Endothelial cell of umbilical vein (primary cell): ENCODE results near the gene RIOX2. TPM values are rescaled to one million over a fixed set of nuclear protein-coding genes. Genes with fewer than 3 reads are reported as not detected.

ENCODE experiments used
- BruUV-seq: library from RNA; stranded (reverse); fragments of 400-500 nt; replicated peaks from 2 replicates; lab custom pipeline; 2021; lab: Mats Ljungman, UMichigan
- CTCF ChIA-PET: fragments of 300-600, 350-600 bp; sonication (Branson Sonifier 250); formaldehyde crosslinking; loops from one replicate; lab custom pipeline; 2021; ENCODE audit warnings: antibody characterized with exemption, inconsistent platforms; lab: Charles Lee
- POLR2A ChIA-PET: fragments of 300-600, 350-600 bp; sonication (Branson Sonifier 250); formaldehyde crosslinking; loops from one replicate; lab custom pipeline; 2021; ENCODE audit warnings: antibody characterized with exemption, inconsistent platforms; lab: Charles Lee
- DNase-seq: peaks from one replicate; pipeline ENCODE4 v3.0.0-alpha.2; 2011; ENCODE audit warnings: low read depth, low spot score
- FAIRE-seq: peaks from 2 replicates; lab custom pipeline; 2011; peaks lifted over from hg19 to GRCh38; lab: Jason Lieb, UNC
- H2AFZ ChIP-seq: 2 replicates; pipeline ENCODE4 v1.6.0; 2012; ENCODE audit warnings: low read depth, low read length, control low read depth, inconsistent platforms
- H3K27ac ChIP-seq: 2 replicates; pipeline ENCODE4 v1.5.1; 2011; ENCODE audit warnings: low read depth, mild to moderate bottlenecking, control low read depth, low read length, moderate library complexity; ENCODE audit not compliant: insufficient read depth
- H3K27me3 ChIP-seq, 2 experiments: 2 replicates each; pipeline versions ENCODE4 v1.6.0 to v1.6.1; 2011; ENCODE audit warnings: low read length in 2 of 2, mixed read lengths in 1 of 2; ENCODE audit not compliant: control insufficient read depth in 2 of 2, insufficient read depth in 2 of 2
- H3K36me3 ChIP-seq, 2 experiments: 2 replicates in 1 of 2; 3 replicates in 1 of 2; pipeline ENCODE4 v1.5.1; 2011; ENCODE audit warnings: low read length in 2 of 2, mild to moderate bottlenecking in 1 of 2, moderate library complexity in 1 of 2; ENCODE audit not compliant: control insufficient read depth in 2 of 2, insufficient read depth in 2 of 2; ENCODE audit errors: extremely low read depth in 1 of 2
- H3K4me1 ChIP-seq: 3 replicates; pipeline ENCODE4 v1.5.1; 2011; ENCODE audit warnings: mild to moderate bottlenecking, low read length; ENCODE audit not compliant: control insufficient read depth, insufficient read depth; ENCODE audit errors: extremely low read depth
- H3K4me2 ChIP-seq: 2 replicates; pipeline ENCODE4 v1.6.1; 2011; ENCODE audit warnings: low read length, control low read depth, mixed read lengths; ENCODE audit not compliant: insufficient read depth
- H3K4me3 ChIP-seq, 3 experiments: fragments of 200-600 bp in 1 of 3; sonication (generic), shearing (Covaris generic) in 1 of 3; replicated peaks in 1 of 3; 2 replicates each; pipeline ENCODE4 v1.5.1; 2011 to 2016; ENCODE audit warnings: control low read depth in 3 of 3, low read length in 3 of 3, mild to moderate bottlenecking in 2 of 3, inconsistent platforms in 1 of 3, low read depth in 1 of 3, moderate library complexity in 1 of 3; ENCODE audit not compliant: insufficient read depth in 1 of 3
- H3K79me2 ChIP-seq: 2 replicates; pipeline ENCODE4 v1.6.0; 2012; ENCODE audit warnings: low read length, inconsistent platforms; ENCODE audit not compliant: control insufficient read depth, insufficient read depth
- H3K9ac ChIP-seq: replicated peaks from 2 replicates; pipeline ENCODE3; 2011; ENCODE audit warnings: low read length, control low read depth; ENCODE audit not compliant: insufficient read depth; ENCODE audit errors: extremely low read depth
- H3K9me1 ChIP-seq: replicated peaks from 3 replicates; pipeline ENCODE4 v1.6.0; 2011; ENCODE audit warnings: mild to moderate bottlenecking, low read length; ENCODE audit not compliant: control insufficient read depth, insufficient read depth; ENCODE audit errors: extremely low read depth
- H3K9me3 ChIP-seq: replicated peaks from 2 replicates; pipeline ENCODE4 v1.5.1; 2012; ENCODE audit warnings: low read length, inconsistent platforms; ENCODE audit not compliant: control insufficient read depth, insufficient read depth
- H4K20me1 ChIP-seq: replicated peaks from 2 replicates; pipeline ENCODE3; 2011; ENCODE audit warnings: mild to moderate bottlenecking, low read length; ENCODE audit not compliant: control insufficient read depth, insufficient read depth; ENCODE audit errors: extremely low read depth
- EZH2 ChIP-seq: IDR thresholded peaks from 2 replicates; pipeline ENCODE4 v1.6.1; 2012; ENCODE audit warnings: borderline replicate concordance, low read depth, mild to moderate bottlenecking, moderate library complexity, low read length, inconsistent platforms; ENCODE audit not compliant: severe bottlenecking
- FOS ChIP-seq: IDR thresholded peaks from 2 replicates; pipeline ENCODE4 v1.6.1; 2011; ENCODE audit warnings: mild to moderate bottlenecking, low read length, moderate library complexity, borderline replicate concordance; ENCODE audit not compliant: insufficient read depth
- GATA2 ChIP-seq: IDR thresholded peaks from 2 replicates; pipeline ENCODE4 v1.7.0; 2011; ENCODE audit warnings: low read depth, mild to moderate bottlenecking, moderate library complexity, mixed read lengths, low read length; ENCODE audit not compliant: insufficient read length, insufficient read depth
- JUN ChIP-seq: IDR thresholded peaks from 2 replicates; pipeline ENCODE4 v1.6.1; 2011; ENCODE audit warnings: borderline replicate concordance, low read depth; ENCODE audit not compliant: insufficient read length, insufficient read depth
- MYC ChIP-seq: IDR thresholded peaks from one replicate; pipeline ENCODE4 v1.6.1; 2011; ENCODE audit warnings: mild to moderate bottlenecking, low read depth, low read length
- POLR2A ChIP-seq: IDR thresholded peaks from 2 replicates; pipeline ENCODE4 v1.6.1; 2012; ENCODE audit warnings: low read depth, mild to moderate bottlenecking, control low read depth, low read length
- POLR2AphosphoS5 ChIP-seq: IDR thresholded peaks from 2 replicates; pipeline ENCODE4 v1.6.1; 2012; ENCODE audit warnings: low read depth, mild to moderate bottlenecking, control low read depth, low read length, moderate library complexity; ENCODE audit not compliant: insufficient read depth
- dilution Hi-C: fragments of 300-500 bp; cut with MboI; formaldehyde crosslinking; loops from one replicate; pipeline ENCODE4 v1.15.0; 2019; ENCODE audit warnings: low sequenced_read_pairs; ENCODE audit not compliant: extremely low pct_ligation_motif_present
- intact Hi-C: fragments of 100-400 bp; cut with micrococcal nuclease; formaldehyde crosslinking; loops from one replicate; pipeline ENCODE4 v1.10.0; 2022
- polyA plus RNA-seq, 4 experiments: library from polyadenylated mRNA; depleted of rRNA in 3 of 4; stranded (reverse) in 3 of 4; unstranded in 1 of 4; fragments of >200 nt; gene quantifications; 2 replicates each; pipeline versions ENCODE4 v1.2.1 to v1.2.3, GENCODE V29; 2011 to 2012; ENCODE audit warnings: missing spikeins in 1 of 4
- total RNA-seq: library from RNA; stranded (reverse); gene quantifications from 2 replicates; pipeline ENCODE4 v1.2.3, GENCODE V29; 2021
- TF ChIP-seq, protein P1 (sequence below), 2 donors: IDR thresholded peaks; 1 replicate in 1 of 2; 2 replicates in 1 of 2; pipeline ENCODE4 v1.5.1; 2011; ENCODE audit warnings: low read length in 2 of 2, mild to moderate bottlenecking in 2 of 2, moderate library complexity in 2 of 2, control low read depth in 1 of 2, inconsistent platforms in 1 of 2, low read depth in 1 of 2; ENCODE audit not compliant: insufficient read depth in 1 of 2; ENCODE audit errors: extremely low read depth in 1 of 2
- TF ChIP-seq, protein P2 (sequence below): IDR thresholded peaks from 2 replicates; pipeline ENCODE4 v1.6.1; 2011; ENCODE audit not compliant: insufficient read depth, insufficient read length

The RIOX2 gene
- total and polyA plus RNA-seq, 2 donors (not counting 3 experiments of a cell fraction or from before 2014, with no cell fraction given): 14.5 to 30.5 TPM

DNA sequence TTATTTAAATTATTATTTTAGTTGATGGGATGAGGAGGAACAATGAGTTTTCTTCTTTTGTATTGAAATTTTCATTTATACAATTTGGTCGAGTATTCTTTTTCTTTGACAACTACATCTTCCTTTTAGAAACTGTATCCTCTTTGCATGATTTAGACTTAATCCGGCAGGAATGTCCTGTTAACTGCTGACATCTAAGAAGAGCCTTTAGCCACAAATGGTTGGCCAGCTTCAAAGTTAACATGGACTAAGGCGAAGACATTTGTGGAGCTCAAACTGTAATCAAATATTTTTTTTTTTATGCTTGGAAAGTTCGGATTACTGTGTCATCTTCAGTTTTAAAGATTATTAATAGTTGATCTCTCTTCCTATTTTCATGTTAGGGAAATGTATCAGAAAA is 43.2 kb downstream of the RIOX2 start:
- H3K9ac ChIP-seq: no peak overlapping the region
- TF ChIP-seq, protein P1, sequence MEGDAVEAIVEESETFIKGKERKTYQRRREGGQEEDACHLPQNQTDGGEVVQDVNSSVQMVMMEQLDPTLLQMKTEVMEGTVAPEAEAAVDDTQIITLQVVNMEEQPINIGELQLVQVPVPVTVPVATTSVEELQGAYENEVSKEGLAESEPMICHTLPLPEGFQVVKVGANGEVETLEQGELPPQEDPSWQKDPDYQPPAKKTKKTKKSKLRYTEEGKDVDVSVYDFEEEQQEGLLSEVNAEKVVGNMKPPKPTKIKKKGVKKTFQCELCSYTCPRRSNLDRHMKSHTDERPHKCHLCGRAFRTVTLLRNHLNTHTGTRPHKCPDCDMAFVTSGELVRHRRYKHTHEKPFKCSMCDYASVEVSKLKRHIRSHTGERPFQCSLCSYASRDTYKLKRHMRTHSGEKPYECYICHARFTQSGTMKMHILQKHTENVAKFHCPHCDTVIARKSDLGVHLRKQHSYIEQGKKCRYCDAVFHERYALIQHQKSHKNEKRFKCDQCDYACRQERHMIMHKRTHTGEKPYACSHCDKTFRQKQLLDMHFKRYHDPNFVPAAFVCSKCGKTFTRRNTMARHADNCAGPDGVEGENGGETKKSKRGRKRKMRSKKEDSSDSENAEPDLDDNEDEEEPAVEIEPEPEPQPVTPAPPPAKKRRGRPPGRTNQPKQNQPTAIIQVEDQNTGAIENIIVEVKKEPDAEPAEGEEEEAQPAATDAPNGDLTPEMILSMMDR (IDR thresholded peaks at IDR 0.05; ENCODE audit: extremely low read depth in 1 of 2, insufficient read depth in 1 of 2, low read depth in 1 of 2, low read length in 2 of 2): no peak
- TF ChIP-seq JUN: no peak
- TF ChIP-seq POLR2AphosphoS5: no peak
- no peak for TF ChIP-seq MYC
- TF ChIP-seq POLR2A: no peak
- TF ChIP-seq EZH2: no peak
- TF ChIP-seq GATA2: no peak
- no peak for TF ChIP-seq FOS
- TF ChIP-seq, protein P2, sequence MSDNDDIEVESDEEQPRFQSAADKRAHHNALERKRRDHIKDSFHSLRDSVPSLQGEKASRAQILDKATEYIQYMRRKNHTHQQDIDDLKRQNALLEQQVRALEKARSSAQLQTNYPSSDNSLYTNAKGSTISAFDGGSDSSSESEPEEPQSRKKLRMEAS: no peak
- no peak overlapping the region for H3K27ac ChIP-seq
- H3K36me3 ChIP-seq: peaks cover 0 to 2% of the 10 kb centered on the region in 2 experiments
- POLR2A ChIA-PET: no interaction called here
- CTCF ChIA-PET: interaction anchor here (1.1 to 1.9 kb wide), 2 partner anchors 12 to 15 kb away, joined by 4 read pairs; no protein-coding TSS in a partner anchor
- H3K4me1 ChIP-seq: no peaks in the 10 kb centered on the region
- H4K20me1 ChIP-seq: no peaks in the 10 kb centered on the region
- intact Hi-C loops: no loop called here
- no peak overlapping the region for H2AFZ ChIP-seq
- dilution Hi-C loops: no loop called here
- FAIRE-seq (no peak), DNase-seq (no peak)
- no peaks in the 10 kb centered on the region for H3K27me3 ChIP-seq
- no peak overlapping the region for H3K4me3 ChIP-seq
- no TSS peak for BruUV-seq
- no peaks in the 10 kb centered on the region for H3K9me3 ChIP-seq
- no peak overlapping the region for H3K4me2 ChIP-seq
- H3K79me2 ChIP-seq: no peaks in the 10 kb centered on the region
- no peaks in the 10 kb centered on the region for H3K9me1 ChIP-seq
